Loucy (cell line): ENCODE measurements around the gene OR7G2.

ENCODE experiments used
- H2AFZ ChIP-seq: fragments of 200-600 bp; sonication (generic); 2 replicates; pipeline ENCODE4 v1.6.0; 2016; ENCODE audit warnings: antibody characterized with exemption, mild to moderate bottlenecking, low read length, moderate library complexity
- H3F3A ChIP-seq: fragments of 200-600 bp; 2 replicates; pipeline ENCODE4 v1.6.0; 2016; ENCODE audit warnings: antibody characterized with exemption, low read depth, mild to moderate bottlenecking
- H3K27me3 ChIP-seq: fragments of 200-600 bp; sonication (generic); 2 replicates; pipeline ENCODE4 v1.6.1; 2014; ENCODE audit warnings: low read length, mild to moderate bottlenecking; ENCODE audit not compliant: insufficient read depth, poor library complexity, severe bottlenecking
- H3K36me3 ChIP-seq: fragments of 200-600 bp; sonication (generic); 2 replicates; pipeline ENCODE4 v1.6.1; 2016; ENCODE audit warnings: low read length; ENCODE audit not compliant: insufficient read depth
- H3K4me1 ChIP-seq: fragments of 200-600 bp; sonication (generic); 2 replicates; pipeline ENCODE4 v1.5.1; 2014; ENCODE audit warnings: low read length, mild to moderate bottlenecking; ENCODE audit not compliant: insufficient read depth, poor library complexity, severe bottlenecking
- H3K4me2 ChIP-seq: fragments of 200-600 bp; sonication (generic); 2 replicates; pipeline ENCODE4 v1.6.0; 2014; ENCODE audit warnings: antibody characterized with exemption, low read length, low read depth, mild to moderate bottlenecking; ENCODE audit not compliant: poor library complexity, severe bottlenecking
- H3K4me3 ChIP-seq: fragments of 200-600 bp; sonication (generic); 2 replicates; pipeline ENCODE4 v1.5.1; 2014; ENCODE audit warnings: low read length, mild to moderate bottlenecking, mixed read lengths; ENCODE audit not compliant: poor library complexity, severe bottlenecking
- H3K79me2 ChIP-seq: fragments of 200-600 bp; sonication (generic); 2 replicates; pipeline ENCODE4 v1.6.1; 2014; ENCODE audit warnings: low read length; ENCODE audit not compliant: insufficient read depth
- H3K9ac ChIP-seq: fragments of 200-600 bp; sonication (generic); 2 replicates; pipeline ENCODE4 v1.6.0; 2014; ENCODE audit warnings: mild to moderate bottlenecking, low read depth, low read length, moderate library complexity; ENCODE audit not compliant: poor library complexity, severe bottlenecking
- H3K9me2 ChIP-seq: fragments of 200-600 bp; sonication (generic); replicated peaks from 2 replicates; pipeline ENCODE4 v1.6.1; 2016; ENCODE audit warnings: low read depth, low read length, mixed read lengths
- H3K9me3 ChIP-seq: fragments of 200-600 bp; sonication (generic); 2 replicates; pipeline ENCODE4 v1.6.1; 2014; ENCODE audit warnings: mild to moderate bottlenecking, antibody characterized with exemption, low read length, low read depth; ENCODE audit not compliant: insufficient read depth
- H4K20me1 ChIP-seq: fragments of 200-600 bp; sonication (generic); 2 replicates; pipeline ENCODE4 v1.6.0; 2014; ENCODE audit warnings: antibody characterized with exemption, low read length, mild to moderate bottlenecking; ENCODE audit not compliant: insufficient read depth, poor library complexity, severe bottlenecking
- EZH2phosphoT487 ChIP-seq: fragments of 200-600 bp; IDR thresholded peaks from 2 replicates; pipeline ENCODE4 v1.6.1; 2018; ENCODE audit warnings: antibody characterized with exemption, mild to moderate bottlenecking, moderate library complexity, borderline replicate concordance
- TF ChIP-seq, protein P1 (sequence below): fragments of 200-600 bp; sonication (generic); conservative IDR thresholded peaks from 2 replicates; pipeline ENCODE4 v1.5.1; 2014; ENCODE audit warnings: mild to moderate bottlenecking, antibody characterized with exemption, low read length

Gene OR7G2

DNA sequence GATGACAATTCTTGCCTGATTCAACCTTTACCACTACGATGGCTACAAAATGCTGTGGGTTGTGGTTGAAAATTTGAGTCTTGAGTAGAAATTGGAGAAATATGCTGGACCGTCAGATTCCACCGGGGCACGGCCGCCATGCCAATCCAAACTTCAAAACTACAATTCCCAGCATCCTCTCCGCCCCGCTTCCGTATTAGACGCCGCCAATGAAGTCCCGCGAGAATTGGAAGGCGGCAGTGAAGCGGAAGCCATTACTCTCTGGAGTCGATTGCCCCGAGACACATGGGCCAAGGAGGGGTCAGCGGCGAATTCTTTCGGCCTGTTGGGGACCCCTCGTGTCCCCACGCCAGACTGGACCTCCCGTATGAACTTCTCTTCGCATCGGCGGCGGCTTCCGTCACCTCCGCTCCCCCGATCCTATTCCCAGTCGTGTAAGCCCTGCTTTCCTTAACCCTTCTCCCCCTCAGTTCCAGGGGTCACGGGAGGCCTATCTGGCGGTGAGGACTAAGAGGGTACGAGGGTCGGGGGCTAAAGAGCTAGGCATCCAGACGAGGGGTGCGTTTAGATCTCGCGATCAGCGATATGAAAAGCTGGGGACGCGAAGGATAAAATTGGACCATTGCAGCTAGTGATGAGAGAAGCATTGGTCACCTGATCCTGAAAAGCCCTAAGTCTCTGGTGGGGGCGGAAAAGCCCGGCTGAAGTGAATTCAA lies 33.0 kb upstream of the OR7G2 start, which contains the start of gene ZNF317:
TSS of gene ZNF317 (plus strand) at position 239 of the 716 bp plus-strand sequence. CDS start 15,620 bp downstream, outside the sequence.
- TF ChIP-seq, protein P1, sequence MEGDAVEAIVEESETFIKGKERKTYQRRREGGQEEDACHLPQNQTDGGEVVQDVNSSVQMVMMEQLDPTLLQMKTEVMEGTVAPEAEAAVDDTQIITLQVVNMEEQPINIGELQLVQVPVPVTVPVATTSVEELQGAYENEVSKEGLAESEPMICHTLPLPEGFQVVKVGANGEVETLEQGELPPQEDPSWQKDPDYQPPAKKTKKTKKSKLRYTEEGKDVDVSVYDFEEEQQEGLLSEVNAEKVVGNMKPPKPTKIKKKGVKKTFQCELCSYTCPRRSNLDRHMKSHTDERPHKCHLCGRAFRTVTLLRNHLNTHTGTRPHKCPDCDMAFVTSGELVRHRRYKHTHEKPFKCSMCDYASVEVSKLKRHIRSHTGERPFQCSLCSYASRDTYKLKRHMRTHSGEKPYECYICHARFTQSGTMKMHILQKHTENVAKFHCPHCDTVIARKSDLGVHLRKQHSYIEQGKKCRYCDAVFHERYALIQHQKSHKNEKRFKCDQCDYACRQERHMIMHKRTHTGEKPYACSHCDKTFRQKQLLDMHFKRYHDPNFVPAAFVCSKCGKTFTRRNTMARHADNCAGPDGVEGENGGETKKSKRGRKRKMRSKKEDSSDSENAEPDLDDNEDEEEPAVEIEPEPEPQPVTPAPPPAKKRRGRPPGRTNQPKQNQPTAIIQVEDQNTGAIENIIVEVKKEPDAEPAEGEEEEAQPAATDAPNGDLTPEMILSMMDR = no peak
- TF ChIP-seq EZH2phosphoT487 = no peak
- H3K9me3 ChIP-seq = peaks cover 8% of the 10 kb centered on the region; the same call in 1 of the 2 replicates
- H3K9me2 ChIP-seq = no peaks in the 10 kb centered on the region
- H3F3A ChIP-seq = no peaks in the 10 kb centered on the region
- peaks cover 29% of the 10 kb centered on the region for H4K20me1 ChIP-seq
- H3K9ac ChIP-seq = peak within 1 kb of the TSS; percentile 92
- peak within 1 kb of the TSS; percentile 95 for H3K4me2 ChIP-seq
- H3K4me1 ChIP-seq = peaks cover 29% of the 10 kb centered on the region
- no peaks in the 10 kb centered on the region for H3K36me3 ChIP-seq
- peaks cover 51% of the 10 kb centered on the region for H3K79me2 ChIP-seq
- H2AFZ ChIP-seq = peak within 1 kb of the TSS; percentile 100
- no peaks in the 10 kb centered on the region for H3K27me3 ChIP-seq
- peak within 1 kb of the TSS; percentile 93 for H3K4me3 ChIP-seq

DNA sequence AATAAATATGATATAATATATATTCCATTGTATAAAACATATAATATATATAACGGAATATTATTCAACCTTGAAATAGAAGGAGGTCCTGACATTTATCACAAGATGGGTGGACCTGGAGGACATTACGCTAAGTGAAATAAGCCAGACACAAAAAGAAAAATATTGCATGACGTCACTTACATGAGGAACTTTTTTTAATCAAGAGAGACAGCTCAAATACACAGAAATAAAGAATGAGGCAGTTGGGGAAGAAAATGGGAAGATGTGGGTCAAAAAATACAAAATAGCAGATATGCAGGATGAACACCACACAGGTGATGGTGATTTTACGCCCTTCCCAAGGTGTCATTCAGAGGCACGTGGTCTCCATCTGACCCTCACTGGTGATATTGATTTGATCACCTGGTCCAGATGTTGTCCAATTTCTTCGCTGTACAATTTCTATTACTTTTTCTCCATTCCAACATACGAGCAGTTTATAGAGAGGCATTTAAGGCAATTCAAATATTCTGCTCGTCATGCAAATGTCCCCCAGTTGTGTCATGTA lies 32.4 kb upstream of the OR7G2 start:
- H3K9me3 ChIP-seq = peaks cover 2% of the 10 kb centered on the region; the same call in 1 of the 2 replicates
- peaks cover 45% of the 10 kb centered on the region for H3K79me2 ChIP-seq
- peak overlapping the region; percentile 100 for H2AFZ ChIP-seq
- H3K4me3 ChIP-seq = peak overlapping the region; percentile 93
- H4K20me1 ChIP-seq = peaks cover 26% of the 10 kb centered on the region
- H3K36me3 ChIP-seq = no peaks in the 10 kb centered on the region
- TF ChIP-seq, protein P1 = no peak
- no peak for TF ChIP-seq EZH2phosphoT487
- H3K4me2 ChIP-seq = peak overlapping the region; percentile 95
- H3K27me3 ChIP-seq = no peaks in the 10 kb centered on the region
- H3K9me2 ChIP-seq = no peaks in the 10 kb centered on the region
- H3K9ac ChIP-seq = peak overlapping the region; percentile 92
- H3F3A ChIP-seq = no peaks in the 10 kb centered on the region
- H3K4me1 ChIP-seq = peaks cover 29% of the 10 kb centered on the region

GRCh38 chr19:9132422-9132821 lies 25.1 kb upstream of the OR7G2 start:
- no peak for TF ChIP-seq EZH2phosphoT487
- TF ChIP-seq, protein P1 = no peak
- H3K9ac ChIP-seq = no peak overlapping the region
- no peak overlapping the region for H3K4me3 ChIP-seq
- H3K4me1 ChIP-seq = peaks cover 4% of the 10 kb centered on the region
- no peak overlapping the region for H3K4me2 ChIP-seq
- H3K79me2 ChIP-seq = no peaks in the 10 kb centered on the region
- H3F3A ChIP-seq = no peaks in the 10 kb centered on the region
- H3K27me3 ChIP-seq = no peaks in the 10 kb centered on the region
- H2AFZ ChIP-seq = no peak overlapping the region
- H3K9me3 ChIP-seq = no peaks in the 10 kb centered on the region
- no peaks in the 10 kb centered on the region for H3K36me3 ChIP-seq
- H3K9me2 ChIP-seq = no peaks in the 10 kb centered on the region
- H4K20me1 ChIP-seq = no peaks in the 10 kb centered on the region
